Nephron (organoid): Measurements from ENCODE around the gene CD79B.

Source experiments
- H3K27ac Mint-ChIP-seq, 3 experiments: 2 replicates each; pipeline ENCODE4 v1.8.0; 2020; ENCODE audit warnings: mixed read lengths in 3 of 3, mild to moderate bottlenecking in 2 of 3, moderate library complexity in 1 of 3
- H3K27me3 Mint-ChIP-seq: 2 replicates; pipeline ENCODE4 v1.8.0; 2021; ENCODE audit warnings: low read depth, mild to moderate bottlenecking, moderate library complexity, mixed read lengths
- H3K36me3 Mint-ChIP-seq: 2 replicates; pipeline ENCODE4 v1.8.0; 2020; ENCODE audit warnings: low read depth, mixed read lengths
- H3K4me1 Mint-ChIP-seq: 2 replicates; pipeline ENCODE4 v1.8.0; 2020; ENCODE audit warnings: mixed read lengths
- H3K4me3 Mint-ChIP-seq, 3 experiments: 2 replicates each; pipeline ENCODE4 v1.8.0; 2020; ENCODE audit warnings: mild to moderate bottlenecking in 3 of 3, mixed read lengths in 3 of 3, moderate library complexity in 2 of 3
- H3K9me3 Mint-ChIP-seq: 2 replicates; pipeline ENCODE4 v1.8.0; 2020; ENCODE audit warnings: mixed read lengths
- TF ChIP-seq, protein P1 (sequence below), 3 experiments: fragments of 200-600 bp; sonication (generic); IDR thresholded peaks; one replicate each; pipeline ENCODE4 v1.5.0; 2021; ENCODE audit warnings: antibody characterized with exemption in 3 of 3; ENCODE audit not compliant: unreplicated experiment in 3 of 3

CD79B gene

GRCh38 chr17:63973930-63974593 is 41.9 kb upstream of the CD79B start:
- H3K36me3 Mint-ChIP-seq = no peaks in the 10 kb centered on the region
- TF ChIP-seq, protein P1, sequence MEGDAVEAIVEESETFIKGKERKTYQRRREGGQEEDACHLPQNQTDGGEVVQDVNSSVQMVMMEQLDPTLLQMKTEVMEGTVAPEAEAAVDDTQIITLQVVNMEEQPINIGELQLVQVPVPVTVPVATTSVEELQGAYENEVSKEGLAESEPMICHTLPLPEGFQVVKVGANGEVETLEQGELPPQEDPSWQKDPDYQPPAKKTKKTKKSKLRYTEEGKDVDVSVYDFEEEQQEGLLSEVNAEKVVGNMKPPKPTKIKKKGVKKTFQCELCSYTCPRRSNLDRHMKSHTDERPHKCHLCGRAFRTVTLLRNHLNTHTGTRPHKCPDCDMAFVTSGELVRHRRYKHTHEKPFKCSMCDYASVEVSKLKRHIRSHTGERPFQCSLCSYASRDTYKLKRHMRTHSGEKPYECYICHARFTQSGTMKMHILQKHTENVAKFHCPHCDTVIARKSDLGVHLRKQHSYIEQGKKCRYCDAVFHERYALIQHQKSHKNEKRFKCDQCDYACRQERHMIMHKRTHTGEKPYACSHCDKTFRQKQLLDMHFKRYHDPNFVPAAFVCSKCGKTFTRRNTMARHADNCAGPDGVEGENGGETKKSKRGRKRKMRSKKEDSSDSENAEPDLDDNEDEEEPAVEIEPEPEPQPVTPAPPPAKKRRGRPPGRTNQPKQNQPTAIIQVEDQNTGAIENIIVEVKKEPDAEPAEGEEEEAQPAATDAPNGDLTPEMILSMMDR (IDR thresholded peaks at IDR 0.05; ENCODE audit: unreplicated experiment in 3 of 3) = no peak
- H3K27me3 Mint-ChIP-seq = peaks cover 13% of the 10 kb centered on the region
- H3K4me1 Mint-ChIP-seq = peaks cover 12% of the 10 kb centered on the region
- H3K4me3 Mint-ChIP-seq = no peak overlapping the region
- H3K9me3 Mint-ChIP-seq = no peaks in the 10 kb centered on the region
- no peak overlapping the region for H3K27ac Mint-ChIP-seq

DNA sequence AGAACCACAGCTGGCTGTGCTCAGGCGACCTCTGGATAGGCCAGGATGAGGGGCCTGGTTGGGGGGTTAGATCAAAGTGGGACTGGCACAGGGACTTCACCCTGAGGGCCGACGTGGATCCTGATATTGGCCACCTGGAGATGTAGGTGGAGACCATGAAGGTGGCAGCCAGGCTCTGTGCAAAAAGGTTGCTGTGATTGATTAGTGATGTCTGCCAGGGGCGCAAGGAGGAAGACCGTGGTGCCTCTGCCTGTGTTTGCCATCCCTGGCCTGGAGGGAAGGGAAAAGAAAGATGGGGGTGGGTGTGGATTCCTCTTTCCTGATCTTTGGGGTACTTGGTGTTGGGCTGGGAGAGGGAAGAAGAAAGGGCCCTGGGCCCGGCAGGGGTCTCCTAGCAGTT is 41.1 kb upstream of the CD79B start:
- Mint-ChIP-seq H3K27ac (no peak overlapping the region), H3K9me3 (no peaks in the 10 kb centered on the region), H3K4me1 (peaks cover 12% of the 10 kb centered on the region), H3K4me3 (no peak overlapping the region), H3K27me3 (peaks cover 15% of the 10 kb centered on the region), H3K36me3 (no peaks in the 10 kb centered on the region)
- TF ChIP-seq, protein P1 (IDR thresholded peaks at IDR 0.05; ENCODE audit: unreplicated experiment in 3 of 3) = no peak

GRCh38 chr17:63972796-63973195 is 40.7 kb upstream of the CD79B start, which contains the start of gene SCN4A:
Gene SCN4A (minus strand): TSS chr17:63972918. CDS start chr17:63972841, 77 bp downstream.
- H3K27me3 Mint-ChIP-seq = peaks cover 15% of the 10 kb centered on the region
- H3K36me3 Mint-ChIP-seq = no peaks in the 10 kb centered on the region
- no peak within 1 kb of the TSS for H3K27ac Mint-ChIP-seq
- no peaks in the 10 kb centered on the region for H3K9me3 Mint-ChIP-seq
- H3K4me1 Mint-ChIP-seq = peaks cover 12% of the 10 kb centered on the region
- H3K4me3 Mint-ChIP-seq = no peak within 1 kb of the TSS
- TF ChIP-seq, protein P1 (IDR thresholded peaks at IDR 0.05; ENCODE audit: unreplicated experiment in 3 of 3) = no peak

GRCh38 chr17:63969278-63969677 is 37.1 kb upstream of the CD79B start:
- Mint-ChIP-seq H3K4me1 (peaks cover 1% of the 10 kb centered on the region), H3K4me3 (no peak overlapping the region), H3K36me3 (no peaks in the 10 kb centered on the region), H3K27ac (no peak overlapping the region), H3K9me3 (no peaks in the 10 kb centered on the region), H3K27me3 (peaks cover 6% of the 10 kb centered on the region)
- TF ChIP-seq, protein P1 (IDR thresholded peaks at IDR 0.05; ENCODE audit: unreplicated experiment in 3 of 3) = no peak

DNA sequence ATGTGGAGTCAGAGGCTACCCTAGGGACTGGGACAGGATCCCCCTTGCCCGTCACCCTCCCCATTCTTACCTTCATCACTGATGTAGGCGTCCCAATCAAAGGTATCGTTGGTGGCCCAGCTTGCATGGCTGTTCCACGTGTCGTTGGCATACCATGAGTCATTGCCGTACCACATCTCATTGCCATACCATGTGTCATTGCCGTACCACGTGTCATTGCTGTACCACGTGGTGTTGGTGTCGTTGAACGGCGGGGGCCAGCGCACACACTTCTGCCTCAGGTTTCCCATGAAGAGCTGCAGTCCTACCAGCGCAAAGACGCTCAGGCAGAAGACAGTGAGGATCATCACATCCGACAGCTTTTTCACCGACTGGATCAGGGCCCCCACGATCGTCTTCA is 35.8 kb upstream of the CD79B start:
- H3K36me3 Mint-ChIP-seq = no peaks in the 10 kb centered on the region
- H3K27ac Mint-ChIP-seq = no peak overlapping the region
- peaks cover 6% of the 10 kb centered on the region for H3K27me3 Mint-ChIP-seq
- TF ChIP-seq, protein P1 (IDR thresholded peaks at IDR 0.05; ENCODE audit: unreplicated experiment in 3 of 3) = no peak
- no peaks in the 10 kb centered on the region for H3K9me3 Mint-ChIP-seq
- no peaks in the 10 kb centered on the region for H3K4me1 Mint-ChIP-seq
- no peak overlapping the region for H3K4me3 Mint-ChIP-seq

DNA sequence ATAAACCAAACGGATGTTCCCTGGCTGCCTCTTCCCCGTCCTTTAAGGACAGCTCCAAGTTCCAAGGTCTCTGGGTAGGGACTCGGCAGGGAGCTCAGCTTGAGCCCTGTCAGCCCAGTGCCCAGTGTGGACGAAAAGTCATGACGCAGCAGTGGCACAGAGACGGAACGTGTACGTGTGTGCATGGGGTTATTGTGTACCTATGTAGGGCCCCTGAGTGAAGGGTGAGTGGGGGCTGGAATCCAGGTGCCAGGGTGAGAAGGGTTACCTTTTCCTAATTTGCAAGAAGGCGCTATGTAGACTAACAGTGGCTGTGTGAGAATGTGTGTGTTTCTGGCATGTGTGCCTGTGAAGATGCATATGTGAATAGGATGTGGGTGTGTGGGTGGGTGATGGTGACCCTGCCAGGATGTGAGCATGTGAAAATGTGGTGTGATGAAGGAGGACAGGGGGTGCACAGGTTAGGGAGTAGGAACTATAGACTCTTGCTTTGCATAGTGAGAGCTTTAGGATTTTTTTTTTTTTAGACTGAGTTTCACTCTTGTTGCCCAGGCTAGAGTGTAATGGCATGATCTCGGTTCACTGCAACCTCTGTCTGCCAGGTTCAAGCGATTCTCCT is 34.6 kb upstream of the CD79B start:
- H3K4me3 Mint-ChIP-seq = no peak overlapping the region

More for the DNA sequence above, 34.6 kb upstream of the CD79B start:
- H3K9me3 Mint-ChIP-seq = no peaks in the 10 kb centered on the region
- no peak overlapping the region for H3K27ac Mint-ChIP-seq
- H3K36me3 Mint-ChIP-seq = no peaks in the 10 kb centered on the region
- no peaks in the 10 kb centered on the region for H3K4me1 Mint-ChIP-seq
- TF ChIP-seq, protein P1 (IDR thresholded peaks at IDR 0.05; ENCODE audit: unreplicated experiment in 3 of 3) = no peak
- H3K27me3 Mint-ChIP-seq = peaks cover 10% of the 10 kb centered on the region
